Measurements from ENCODE around the gene NFIA. TPM values are rescaled to one million over a fixed set of nuclear protein-coding genes. Genes with fewer than 3 reads are reported as not detected.

The NFIA gene
- total and polyA plus RNA-seq, 2 of the 13 experiments (the other 11 are each of a cell fraction or from before 2014, with no cell fraction given) = 14.7 to 28.5 TPM

DNA sequence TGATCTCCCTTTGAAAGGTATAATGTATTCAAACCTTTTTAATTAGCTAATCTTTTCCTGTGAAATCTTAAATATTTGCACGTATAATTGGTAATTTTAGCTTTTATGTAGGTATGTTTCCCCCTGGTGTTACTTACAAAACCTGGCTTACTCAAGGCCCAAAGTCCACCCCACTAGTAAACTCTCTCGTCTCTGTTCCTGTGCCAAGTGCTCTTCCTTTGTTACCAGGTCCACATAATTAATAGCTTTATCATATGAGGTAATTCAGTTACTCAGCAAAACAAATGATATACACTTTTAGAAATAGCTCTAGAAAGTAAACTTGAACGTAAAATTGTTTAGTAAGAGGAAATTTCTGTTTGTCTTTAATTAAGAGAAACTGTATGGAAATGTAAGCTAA is 36.7 kb downstream of the NFIA start (continued):
- no peak for TF ChIP-seq GTF2F1 (IDR thresholded peaks at IDR 0.05; ENCODE audit: low read length)
- TF ChIP-seq GPN1 (CRISPR knock-in tag; IDR thresholded peaks at IDR 0.05; ENCODE audit: borderline replicate concordance) = no peak
- 0 out of 2 replicates have a peak, but pooled peaks have one; percentile 12 for TF ChIP-seq NFE2L2 (IDR thresholded peaks at IDR 0.05; ENCODE audit: low read length)
- no peak for TF ChIP-seq KLF13 (CRISPR knock-in tag; IDR thresholded peaks at IDR 0.05)
- TF ChIP-seq ZSCAN31 (CRISPR knock-in tag; IDR thresholded peaks at IDR 0.05; ENCODE audit: low read depth) = no peak
- TF ChIP-seq, protein P1, sequence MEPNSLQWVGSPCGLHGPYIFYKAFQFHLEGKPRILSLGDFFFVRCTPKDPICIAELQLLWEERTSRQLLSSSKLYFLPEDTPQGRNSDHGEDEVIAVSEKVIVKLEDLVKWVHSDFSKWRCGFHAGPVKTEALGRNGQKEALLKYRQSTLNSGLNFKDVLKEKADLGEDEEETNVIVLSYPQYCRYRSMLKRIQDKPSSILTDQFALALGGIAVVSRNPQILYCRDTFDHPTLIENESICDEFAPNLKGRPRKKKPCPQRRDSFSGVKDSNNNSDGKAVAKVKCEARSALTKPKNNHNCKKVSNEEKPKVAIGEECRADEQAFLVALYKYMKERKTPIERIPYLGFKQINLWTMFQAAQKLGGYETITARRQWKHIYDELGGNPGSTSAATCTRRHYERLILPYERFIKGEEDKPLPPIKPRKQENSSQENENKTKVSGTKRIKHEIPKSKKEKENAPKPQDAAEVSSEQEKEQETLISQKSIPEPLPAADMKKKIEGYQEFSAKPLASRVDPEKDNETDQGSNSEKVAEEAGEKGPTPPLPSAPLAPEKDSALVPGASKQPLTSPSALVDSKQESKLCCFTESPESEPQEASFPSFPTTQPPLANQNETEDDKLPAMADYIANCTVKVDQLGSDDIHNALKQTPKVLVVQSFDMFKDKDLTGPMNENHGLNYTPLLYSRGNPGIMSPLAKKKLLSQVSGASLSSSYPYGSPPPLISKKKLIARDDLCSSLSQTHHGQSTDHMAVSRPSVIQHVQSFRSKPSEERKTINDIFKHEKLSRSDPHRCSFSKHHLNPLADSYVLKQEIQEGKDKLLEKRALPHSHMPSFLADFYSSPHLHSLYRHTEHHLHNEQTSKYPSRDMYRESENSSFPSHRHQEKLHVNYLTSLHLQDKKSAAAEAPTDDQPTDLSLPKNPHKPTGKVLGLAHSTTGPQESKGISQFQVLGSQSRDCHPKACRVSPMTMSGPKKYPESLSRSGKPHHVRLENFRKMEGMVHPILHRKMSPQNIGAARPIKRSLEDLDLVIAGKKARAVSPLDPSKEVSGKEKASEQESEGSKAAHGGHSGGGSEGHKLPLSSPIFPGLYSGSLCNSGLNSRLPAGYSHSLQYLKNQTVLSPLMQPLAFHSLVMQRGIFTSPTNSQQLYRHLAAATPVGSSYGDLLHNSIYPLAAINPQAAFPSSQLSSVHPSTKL (CRISPR knock-in tag; IDR thresholded peaks at IDR 0.05) = peak; percentile 87
- no peak for TF ChIP-seq ZNF282 (IDR thresholded peaks at IDR 0.05; ENCODE audit: partially characterized antibody)
- TF ChIP-seq ZNF543 (CRISPR knock-in tag; IDR thresholded peaks at IDR 0.05) = no peak
- no peak for TF ChIP-seq SRY (CRISPR knock-in tag; IDR thresholded peaks at IDR 0.05)
- TF ChIP-seq, protein P2, sequence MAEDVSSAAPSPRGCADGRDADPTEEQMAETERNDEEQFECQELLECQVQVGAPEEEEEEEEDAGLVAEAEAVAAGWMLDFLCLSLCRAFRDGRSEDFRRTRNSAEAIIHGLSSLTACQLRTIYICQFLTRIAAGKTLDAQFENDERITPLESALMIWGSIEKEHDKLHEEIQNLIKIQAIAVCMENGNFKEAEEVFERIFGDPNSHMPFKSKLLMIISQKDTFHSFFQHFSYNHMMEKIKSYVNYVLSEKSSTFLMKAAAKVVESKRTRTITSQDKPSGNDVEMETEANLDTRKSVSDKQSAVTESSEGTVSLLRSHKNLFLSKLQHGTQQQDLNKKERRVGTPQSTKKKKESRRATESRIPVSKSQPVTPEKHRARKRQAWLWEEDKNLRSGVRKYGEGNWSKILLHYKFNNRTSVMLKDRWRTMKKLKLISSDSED (CRISPR knock-in tag; IDR thresholded peaks at IDR 0.05) = no peak
- TF ChIP-seq RBAK (CRISPR knock-in tag; IDR thresholded peaks at IDR 0.05) = no peak
- 0 out of 2 replicates have a peak, but pooled peaks have one; percentile 26 for TF ChIP-seq KAT8 (CRISPR knock-in tag; IDR thresholded peaks at IDR 0.05)
- TF ChIP-seq, protein P3, sequence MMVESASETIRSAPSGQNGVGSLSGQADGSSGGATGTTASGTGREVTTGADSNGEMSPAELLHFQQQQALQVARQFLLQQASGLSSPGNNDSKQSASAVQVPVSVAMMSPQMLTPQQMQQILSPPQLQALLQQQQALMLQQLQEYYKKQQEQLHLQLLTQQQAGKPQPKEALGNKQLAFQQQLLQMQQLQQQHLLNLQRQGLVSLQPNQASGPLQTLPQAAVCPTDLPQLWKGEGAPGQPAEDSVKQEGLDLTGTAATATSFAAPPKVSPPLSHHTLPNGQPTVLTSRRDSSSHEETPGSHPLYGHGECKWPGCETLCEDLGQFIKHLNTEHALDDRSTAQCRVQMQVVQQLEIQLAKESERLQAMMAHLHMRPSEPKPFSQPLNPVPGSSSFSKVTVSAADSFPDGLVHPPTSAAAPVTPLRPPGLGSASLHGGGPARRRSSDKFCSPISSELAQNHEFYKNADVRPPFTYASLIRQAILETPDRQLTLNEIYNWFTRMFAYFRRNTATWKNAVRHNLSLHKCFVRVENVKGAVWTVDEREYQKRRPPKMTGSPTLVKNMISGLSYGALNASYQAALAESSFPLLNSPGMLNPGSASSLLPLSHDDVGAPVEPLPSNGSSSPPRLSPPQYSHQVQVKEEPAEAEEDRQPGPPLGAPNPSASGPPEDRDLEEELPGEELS (CRISPR knock-in tag; IDR thresholded peaks at IDR 0.05) = peak; percentile 78
- TF ChIP-seq, protein P4, sequence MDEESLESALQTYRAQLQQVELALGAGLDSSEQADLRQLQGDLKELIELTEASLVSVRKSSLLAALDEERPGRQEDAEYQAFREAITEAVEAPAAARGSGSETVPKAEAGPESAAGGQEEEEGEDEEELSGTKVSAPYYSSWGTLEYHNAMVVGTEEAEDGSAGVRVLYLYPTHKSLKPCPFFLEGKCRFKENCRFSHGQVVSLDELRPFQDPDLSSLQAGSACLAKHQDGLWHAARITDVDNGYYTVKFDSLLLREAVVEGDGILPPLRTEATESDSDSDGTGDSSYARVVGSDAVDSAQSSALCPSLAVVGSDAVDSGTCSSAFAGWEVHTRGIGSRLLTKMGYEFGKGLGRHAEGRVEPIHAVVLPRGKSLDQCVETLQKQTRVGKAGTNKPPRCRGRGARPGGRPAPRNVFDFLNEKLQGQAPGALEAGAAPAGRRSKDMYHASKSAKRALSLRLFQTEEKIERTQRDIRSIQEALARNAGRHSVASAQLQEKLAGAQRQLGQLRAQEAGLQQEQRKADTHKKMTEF (CRISPR knock-in tag; IDR thresholded peaks at IDR 0.05) = peak; percentile 39; the same call in 1 of the 2 replicates
- no peak for TF ChIP-seq MAZ (IDR thresholded peaks at IDR 0.05; ENCODE audit: borderline replicate concordance, low read depth, low read length)
- TF ChIP-seq MAZ (CRISPR knock-in tag; IDR thresholded peaks at IDR 0.05; ENCODE audit: low read depth) = no peak
- no peak for TF ChIP-seq FOXA1 (IDR thresholded peaks at IDR 0.05)
- peak; percentile 55; the same call in 1 of the 2 replicates for TF ChIP-seq FOXA1 (CRISPR knock-in tag; IDR thresholded peaks at IDR 0.05)
- TF ChIP-seq FOXK1 (CRISPR knock-in tag; IDR thresholded peaks at IDR 0.05; ENCODE audit: borderline replicate concordance, low read depth) = 0 out of 2 replicates have a peak, but pooled peaks have one; percentile 32
- TF ChIP-seq ZNF660 (CRISPR knock-in tag; IDR thresholded peaks at IDR 0.05; ENCODE audit: borderline replicate concordance, low read depth) = no peak
- TF ChIP-seq NR2F2 (IDR thresholded peaks at IDR 0.05; ENCODE audit: borderline replicate concordance, low read depth) = 0 out of 2 replicates have a peak, but pooled peaks have one; percentile 29
- 0 out of 2 replicates have a peak, but pooled peaks have one; percentile 30 for TF ChIP-seq IRF2 (CRISPR knock-in tag; IDR thresholded peaks at IDR 0.05)
- no peak for TF ChIP-seq ZNF577 (CRISPR knock-in tag; IDR thresholded peaks at IDR 0.05; ENCODE audit: borderline replicate concordance, low read depth)
- no peak for TF ChIP-seq KLF12 (CRISPR knock-in tag; IDR thresholded peaks at IDR 0.05; ENCODE audit: borderline replicate concordance)
- peak; percentile 43; the same call in 1 of the 2 replicates for TF ChIP-seq BCL6 (CRISPR knock-in tag; IDR thresholded peaks at IDR 0.05)
